HepG2 (cell line): ENCODE results near the gene ADAM15. TPM values are rescaled to one million over a fixed set of nuclear protein-coding genes. Genes with fewer than 3 reads are reported as not detected.

ENCODE experiments used
- KIAA2018 ChIP-seq: sonication (generic); formaldehyde crosslinking; IDR thresholded peaks from 2 replicates; pipeline ENCODE4 v1.5.0; 2020; ENCODE audit warnings: mild to moderate bottlenecking, missing genetic modification reagents, borderline replicate concordance
- ZC3H13 ChIP-seq: sonication (generic); formaldehyde crosslinking; IDR thresholded peaks from 2 replicates; pipeline ENCODE4 v1.8.1; 2023; ENCODE audit warnings: mild to moderate bottlenecking, missing genetic modification reagents, moderate library complexity
- polyA plus RNA-seq, 8 experiments: library from polyadenylated mRNA; depleted of rRNA in 3 of 8; stranded (reverse) in 7 of 8; unstranded in 1 of 8; fragments of >200 nt; fragmentation: Illumina TruSeq in 4 of 8; extraction: Trizol in 4 of 8; gene quantifications; 2 replicates each; pipeline versions ENCODE4 v1.2.1 to v1.2.3, GENCODE V29; 2011 to 2016; ENCODE audit warnings: low read depth in 4 of 8, missing spikeins in 1 of 8, mixed read lengths in 1 of 8; ENCODE audit not compliant: insufficient read depth in 1 of 8
- total RNA-seq, 5 experiments: library from RNA; depleted of rRNA; stranded (reverse); fragments of >200 nt; fragmentation: Illumina TruSeq; extraction: Trizol; gene quantifications; 2 replicates each; pipeline ENCODE4 v1.2.3, GENCODE V29; 2016; ENCODE audit warnings: low read depth in 1 of 5

Gene ADAM15
- total and polyA plus RNA-seq, 2 of the 13 experiments (the other 11 are each of a cell fraction or from before 2014, with no cell fraction given), result 17.9 to 25.6 TPM

GRCh38 chr1:155004352-155005075 lies 46.6 kb upstream of the ADAM15 start (continued):
- TF ChIP-seq KIAA2018 (CRISPR knock-in tag) (no peak), ZC3H13 (CRISPR knock-in tag) (no peak)
